ENCODE data around the gene ITPR3. TPM values are rescaled to one million over a fixed set of nuclear protein-coding genes. Genes with fewer than 3 reads are reported as not detected.

ITPR3 gene
- total and polyA plus RNA-seq, 2 donors (not counting 3 experiments of a cell fraction or from before 2014, with no cell fraction given) = 28.8 to 52.2 TPM

- Histone ChIP-seq H4K20me1 (replicated peaks; ENCODE audit: control insufficient read depth, extremely low read depth, insufficient read depth, low read length) (no peaks in the 10 kb centered on the region), H3K36me3 (ENCODE audit: control insufficient read depth in 2 of 2, extremely low read depth in 1 of 2, insufficient read depth in 2 of 2, low read length in 2 of 2) (no peaks in the 10 kb centered on the region), H3K4me2 (ENCODE audit: insufficient read depth, low read length) (no peak overlapping the region), H3K4me1 (ENCODE audit: control insufficient read depth, extremely low read depth, insufficient read depth, low read length) (peaks cover 20% of the 10 kb centered on the region), H3K9me1 (replicated peaks; ENCODE audit: control insufficient read depth, extremely low read depth, insufficient read depth, low read length) (no peaks in the 10 kb centered on the region), H3K79me2 (ENCODE audit: control insufficient read depth, insufficient read depth, low read length) (no peaks in the 10 kb centered on the region), H2AFZ (ENCODE audit: low read depth, low read length) (peak overlapping the region; percentile 97), H3K27me3 (ENCODE audit: control insufficient read depth in 2 of 2, insufficient read depth in 2 of 2, low read length in 2 of 2) (no peaks in the 10 kb centered on the region), H3K4me3 (replicated peaks in 1 of 3; ENCODE audit: insufficient read depth in 1 of 3, low read depth in 1 of 3, low read length in 3 of 3) (no peak overlapping the region), H3K9ac (replicated peaks; ENCODE audit: extremely low read depth, insufficient read depth, low read length) (no peak overlapping the region), H3K9me3 (replicated peaks; ENCODE audit: control insufficient read depth, insufficient read depth, low read length) (no peaks in the 10 kb centered on the region), H3K27ac (ENCODE audit: insufficient read depth, low read depth, low read length) (peak overlapping the region; percentile 54)
- BruUV-seq (replicated peaks) = no TSS peak
- FAIRE-seq (peak; percentile 59), DNase-seq (ENCODE audit: low read depth, low spot score) (no peak)
- intact Hi-C loops (cut with micrococcal nuclease) = loop anchor here (2.0 kb wide), 1 partner anchor 21 kb away; no protein-coding TSS in a partner anchor
- POLR2A ChIA-PET = no interaction called here
- CTCF ChIA-PET = interaction anchor here (0.6 to 2.8 kb wide), 4 partner anchors 15 to 63 kb away, joined by 3 to 10 read pairs (median 4); partner anchors contain the start of gene BAK1
- dilution Hi-C loops (cut with MboI; ENCODE audit: extremely low pct_ligation_motif_present, low sequenced_read_pairs) = no loop called here
- TF ChIP-seq MYC (IDR thresholded peaks at IDR 0.05; ENCODE audit: low read depth, low read length) (no peak), JUN (IDR thresholded peaks at IDR 0.05; ENCODE audit: borderline replicate concordance, insufficient read depth, insufficient read length, low read depth) (no peak), EZH2 (IDR thresholded peaks at IDR 0.05; ENCODE audit: borderline replicate concordance, low read depth, low read length, severe bottlenecking) (no peak), POLR2A (IDR thresholded peaks at IDR 0.05; ENCODE audit: low read depth, low read length) (peak; percentile 63)
Observed at GRCh38 chr6:33609528-33609927, 11.6 kb upstream of the ITPR3 start.

- peak; percentile 76 for FAIRE-seq
- Histone ChIP-seq H2AFZ (ENCODE audit: low read depth, low read length) (peak overlapping the region; percentile 97), H3K9me1 (replicated peaks; ENCODE audit: control insufficient read depth, extremely low read depth, insufficient read depth, low read length) (no peaks in the 10 kb centered on the region), H3K27ac (ENCODE audit: insufficient read depth, low read depth, low read length) (peak overlapping the region; percentile 54), H4K20me1 (replicated peaks; ENCODE audit: control insufficient read depth, extremely low read depth, insufficient read depth, low read length) (no peaks in the 10 kb centered on the region), H3K9me3 (replicated peaks; ENCODE audit: control insufficient read depth, insufficient read depth, low read length) (no peaks in the 10 kb centered on the region), H3K79me2 (ENCODE audit: control insufficient read depth, insufficient read depth, low read length) (no peaks in the 10 kb centered on the region), H3K9ac (replicated peaks; ENCODE audit: extremely low read depth, insufficient read depth, low read length) (no peak overlapping the region), H3K27me3 (ENCODE audit: control insufficient read depth in 2 of 2, insufficient read depth in 2 of 2, low read length in 2 of 2) (no peaks in the 10 kb centered on the region), H3K4me1 (ENCODE audit: control insufficient read depth, extremely low read depth, insufficient read depth, low read length) (peaks cover 20% of the 10 kb centered on the region), H3K36me3 (ENCODE audit: control insufficient read depth in 2 of 2, extremely low read depth in 1 of 2, insufficient read depth in 2 of 2, low read length in 2 of 2) (no peaks in the 10 kb centered on the region), H3K4me2 (ENCODE audit: insufficient read depth, low read length) (peak overlapping the region; percentile 12), H3K4me3 (replicated peaks in 1 of 3; ENCODE audit: insufficient read depth in 1 of 3, low read depth in 1 of 3, low read length in 3 of 3) (no peak overlapping the region)
- dilution Hi-C loops (cut with MboI; ENCODE audit: extremely low pct_ligation_motif_present, low sequenced_read_pairs) = no loop called here
- TF ChIP-seq JUN (IDR thresholded peaks at IDR 0.05; ENCODE audit: borderline replicate concordance, insufficient read depth, insufficient read length, low read depth) (no peak), POLR2AphosphoS5 (IDR thresholded peaks at IDR 0.05; ENCODE audit: insufficient read depth, low read depth, low read length) (peak; percentile 6), POLR2A (IDR thresholded peaks at IDR 0.05; ENCODE audit: low read depth, low read length) (no peak), EZH2 (IDR thresholded peaks at IDR 0.05; ENCODE audit: borderline replicate concordance, low read depth, low read length, severe bottlenecking) (no peak), FOS (IDR thresholded peaks at IDR 0.05; ENCODE audit: borderline replicate concordance, insufficient read depth, low read length) (no peak), MAX (IDR thresholded peaks at IDR 0.05; ENCODE audit: insufficient read depth, insufficient read length) (no peak)
- CTCF ChIA-PET = interaction anchor here (1.0 to 2.8 kb wide), 3 partner anchors 20 to 63 kb away, joined by 4 to 10 read pairs (median 4); partner anchors contain the start of gene BAK1
- BruUV-seq (replicated peaks) = no TSS peak
- intact Hi-C loops (cut with micrococcal nuclease) = no loop called here
- DNase-seq (ENCODE audit: low read depth, low spot score) = no peak
- POLR2A ChIA-PET = no interaction called here
Observed at GRCh38 chr6:33610067-33610466, 11.1 kb upstream of the ITPR3 start.

Data from endothelial cell of umbilical vein (primary cell).